ENCODE results near the gene TTC28.
A peak's percentile ranks its signal among the peaks of the same experiment; 100 is the strongest.
"Not testable (repeated sequence)": the region's sequence is repeated elsewhere in the genome, so short reads cannot be mapped to it uniquely, and the experiment has no call there.

The TTC28 gene

DNA sequence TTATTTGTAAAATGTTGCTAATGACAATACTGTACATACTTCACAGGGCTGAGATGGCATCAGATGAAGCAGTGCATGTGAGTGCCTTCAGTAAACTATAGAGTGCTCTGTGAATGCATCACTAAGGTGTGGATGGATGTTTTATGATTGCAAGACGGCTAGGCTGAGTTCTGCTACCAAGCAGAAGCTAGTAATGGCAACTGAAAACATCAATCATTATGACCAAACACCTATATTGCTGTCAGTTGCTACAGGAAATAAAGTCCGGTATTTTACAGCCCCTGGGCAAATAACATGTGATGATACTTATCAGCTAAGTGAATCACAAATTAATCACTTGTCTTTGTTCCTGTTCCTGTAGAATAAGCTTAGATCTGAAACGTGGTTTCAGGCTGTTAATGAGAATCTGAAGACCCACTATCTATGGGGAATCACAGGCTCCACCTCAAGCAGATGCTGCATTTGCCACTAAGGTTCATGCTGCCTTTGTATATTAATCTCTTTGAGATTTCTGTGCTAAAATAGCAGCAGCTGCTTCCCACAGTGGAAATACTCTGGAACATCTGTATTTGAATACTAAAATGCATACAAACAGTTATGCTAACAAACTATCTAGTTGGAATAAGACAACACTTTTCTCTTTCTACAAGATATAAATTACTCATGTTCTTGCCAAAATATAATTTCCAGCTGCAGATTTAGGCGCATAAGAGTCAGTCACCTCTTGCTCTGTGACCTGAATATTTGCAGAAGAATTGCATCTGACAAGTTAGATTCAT is 506.6 kb downstream of the TTC28 start:
- DNase-seq, result peak in 2 of 3 experiments; percentile 39 to 78

GRCh38 chr22:28171712-28172111 is 507.9 kb downstream of the TTC28 start:
- no peak for DNase-seq

GRCh38 chr22:28171115-28171514 is 508.5 kb downstream of the TTC28 start:
- no peak for DNase-seq

- not testable (repeated sequence) for DNase-seq
These were observed 510.3 kb downstream of the TTC28 start for GRCh38 chr22:28169314-28169713.

DNA sequence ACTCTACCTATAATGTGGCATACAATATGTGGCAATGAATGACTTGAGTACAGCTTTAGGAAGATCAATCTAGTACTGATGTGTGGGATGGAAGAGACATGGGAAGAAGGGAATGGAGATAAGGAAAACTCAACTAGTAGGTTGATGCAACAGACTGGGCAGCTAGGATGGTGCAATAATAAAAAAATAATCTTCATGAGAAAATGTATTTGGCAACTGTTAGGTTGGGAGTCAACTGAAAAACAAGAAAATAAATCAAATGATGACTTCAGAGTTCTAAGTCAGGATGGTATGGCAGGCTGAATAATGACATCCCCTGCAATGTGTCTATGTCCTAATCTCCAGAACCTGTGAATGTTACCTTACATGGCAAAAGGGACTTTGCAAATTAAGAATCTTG is 523.8 kb downstream of the TTC28 start:
- no peak for DNase-seq

DNA sequence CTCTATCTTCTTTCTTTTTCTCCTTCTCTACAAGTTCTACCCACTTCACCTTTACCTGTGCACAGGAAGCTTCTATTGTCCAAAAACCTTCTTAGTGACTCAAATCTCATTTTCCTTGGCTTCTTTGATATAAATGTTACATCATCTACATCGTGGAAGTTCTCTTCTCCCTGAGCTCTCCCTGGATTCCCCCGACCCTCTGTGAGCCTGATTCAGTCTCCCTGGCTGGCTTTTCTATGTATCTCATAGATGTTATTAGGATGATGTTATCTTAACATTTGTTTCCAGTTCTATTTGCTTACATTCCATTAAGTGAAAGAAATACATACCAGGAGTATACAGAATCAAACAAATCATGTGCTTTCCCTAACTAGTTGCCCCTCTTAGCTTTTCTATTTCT is 524.8 kb downstream of the TTC28 start:
- no peak for DNase-seq

DNA sequence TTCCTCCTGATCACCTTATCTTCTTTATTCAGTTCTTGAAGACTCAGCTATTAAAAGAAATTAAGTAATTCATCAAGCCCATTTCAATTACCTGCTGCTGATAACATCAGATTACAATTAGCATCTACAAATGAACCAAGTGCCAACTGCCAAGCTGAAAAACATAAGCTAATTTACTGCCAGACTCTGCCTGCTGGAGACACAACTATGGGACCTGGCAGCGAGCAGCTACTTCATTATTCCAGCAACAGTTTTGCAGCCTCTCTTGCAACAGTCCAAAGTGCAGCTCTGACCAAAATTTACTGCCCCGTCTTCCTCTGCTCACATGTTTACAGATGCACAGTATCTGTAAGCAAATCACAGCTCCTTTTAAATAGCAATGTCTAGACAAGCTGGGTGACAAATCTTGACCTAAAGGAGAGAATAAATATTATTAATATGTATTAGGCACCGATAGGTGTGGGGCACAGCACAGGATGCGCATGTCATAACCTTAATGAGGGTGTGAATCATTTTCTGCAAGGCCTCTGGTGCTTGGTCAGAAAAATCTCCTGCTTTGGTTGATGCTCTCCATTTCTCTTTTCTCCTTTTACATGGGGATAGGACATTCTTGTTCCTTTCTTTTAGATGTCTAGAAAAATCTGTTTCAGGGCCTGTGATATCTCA is 528.4 kb downstream of the TTC28 start:
- DNase-seq, result peak in 1 of 3 experiments; percentile 12

- no peak for DNase-seq
These were observed 530.7 kb downstream of the TTC28 start for GRCh38 chr22:28148816-28149465.

GRCh38 chr22:28147401-28147800 is 532.2 kb downstream of the TTC28 start:
- DNase-seq, result no peak

- DNase-seq, result peak in 1 of 3 experiments; percentile 50
These were observed 533.0 kb downstream of the TTC28 start for GRCh38 chr22:28146401-28147314.

DNA sequence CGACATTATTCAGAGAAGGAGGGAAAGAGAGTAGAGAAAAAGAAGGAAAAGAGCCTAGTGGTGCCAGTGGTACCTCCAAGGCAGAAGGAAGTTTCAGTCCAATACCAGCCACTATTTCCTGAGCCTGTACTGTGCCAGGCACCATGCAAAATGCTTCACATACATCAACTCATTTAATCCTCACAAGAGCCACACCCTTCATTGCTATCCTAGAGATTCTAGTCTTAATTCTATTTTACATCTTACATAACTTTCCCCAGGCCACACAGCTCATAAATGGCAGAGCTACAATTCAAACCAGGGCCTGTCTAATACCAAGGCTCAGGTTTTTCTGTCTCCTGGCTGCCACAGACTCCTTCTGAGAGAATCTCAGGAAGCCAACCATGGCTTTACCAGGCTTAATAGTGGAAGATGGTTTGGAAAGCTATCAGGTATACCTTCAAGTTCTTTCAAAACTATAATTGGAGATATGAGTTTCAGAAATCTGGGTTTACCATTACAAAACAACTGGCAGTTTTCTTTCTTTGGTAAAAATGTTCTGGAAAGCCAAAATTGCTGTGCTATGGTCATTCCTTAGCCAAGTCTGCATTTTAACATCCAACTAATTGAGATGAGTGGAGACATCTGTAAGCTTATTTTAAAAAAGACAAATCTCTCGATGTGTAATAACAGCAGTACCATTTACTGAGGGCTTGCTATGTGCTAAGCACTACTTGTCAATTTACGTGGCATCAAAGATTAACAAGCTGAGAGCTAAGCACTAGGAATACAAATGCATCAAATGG is 535.5 kb downstream of the TTC28 start:
- no peak for DNase-seq

GRCh38 chr22:28143241-28143865 is 536.3 kb downstream of the TTC28 start:
- no peak for DNase-seq

GRCh38 chr22:28142361-28142961 is 537.2 kb downstream of the TTC28 start:
- no peak for DNase-seq

- no peak for DNase-seq
These were observed 538.0 kb downstream of the TTC28 start for GRCh38 chr22:28141614-28142013.

DNA sequence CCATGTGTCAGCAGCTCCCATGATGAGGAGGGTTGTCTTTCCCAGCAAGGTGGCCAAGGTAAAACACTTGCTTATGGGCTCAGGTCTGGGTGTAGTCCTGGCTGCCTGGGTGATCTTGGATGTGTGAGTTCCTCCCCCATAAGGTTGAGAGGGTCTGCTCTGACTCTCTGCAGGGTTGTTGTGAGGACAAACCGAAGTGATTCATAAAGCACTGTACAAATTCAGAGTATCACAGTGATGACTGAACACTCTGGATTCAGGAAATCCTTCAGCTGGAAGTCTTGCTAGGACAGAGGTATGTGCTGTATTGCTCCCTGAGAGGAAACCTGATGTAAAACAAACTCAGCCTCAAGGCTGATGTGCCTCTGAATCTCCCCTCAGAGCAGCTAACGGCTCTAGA is 539.7 kb downstream of the TTC28 start:
- no peak for DNase-seq

DNA sequence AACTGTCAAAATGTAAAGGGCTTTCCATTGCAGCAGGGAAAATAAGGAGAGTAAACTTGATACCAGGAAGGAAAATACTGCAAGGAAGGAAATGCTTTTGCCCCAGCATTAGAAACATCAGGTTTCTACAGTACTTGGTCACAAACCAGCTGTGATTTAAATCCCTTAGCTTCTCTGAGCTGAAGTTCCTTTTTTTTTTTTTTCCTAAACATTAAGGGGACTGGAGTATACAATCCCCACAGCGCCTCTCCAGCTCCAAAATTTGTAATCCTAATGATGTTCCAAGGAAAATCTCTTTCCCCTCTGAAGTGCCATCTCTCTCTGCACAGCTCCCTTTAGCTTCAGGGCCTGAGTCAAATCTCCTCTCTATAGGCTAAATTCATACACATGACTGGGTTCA is 540.1 kb downstream of the TTC28 start:
- DNase-seq, result no peak

- DNase-seq, result no peak
These were observed 542.6 kb downstream of the TTC28 start for GRCh38 chr22:28137036-28137435.

DNA sequence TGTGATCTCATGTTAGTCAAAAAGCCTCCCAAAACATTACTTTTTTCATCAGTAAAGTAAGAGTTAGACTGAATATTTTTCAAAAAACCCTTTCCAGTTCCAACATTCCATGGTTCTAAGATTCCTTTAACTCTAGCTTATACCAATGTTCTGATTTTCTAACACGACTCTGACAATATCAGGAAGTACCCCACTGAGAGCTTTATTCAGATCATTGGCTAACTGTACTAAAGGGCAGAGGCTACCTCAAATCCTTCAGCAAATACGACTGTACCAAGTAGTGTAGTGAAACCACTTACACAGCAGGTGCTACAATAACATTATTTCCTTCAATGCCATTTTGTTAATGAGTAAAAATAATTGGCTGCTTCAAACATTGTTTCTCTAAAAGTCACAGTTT is 547.2 kb downstream of the TTC28 start:
- DNase-seq, result no peak

- DNase-seq, result peak in 1 of 3 experiments; percentile 15
These were observed 550.2 kb downstream of the TTC28 start for GRCh38 chr22:28129319-28129962.

DNA sequence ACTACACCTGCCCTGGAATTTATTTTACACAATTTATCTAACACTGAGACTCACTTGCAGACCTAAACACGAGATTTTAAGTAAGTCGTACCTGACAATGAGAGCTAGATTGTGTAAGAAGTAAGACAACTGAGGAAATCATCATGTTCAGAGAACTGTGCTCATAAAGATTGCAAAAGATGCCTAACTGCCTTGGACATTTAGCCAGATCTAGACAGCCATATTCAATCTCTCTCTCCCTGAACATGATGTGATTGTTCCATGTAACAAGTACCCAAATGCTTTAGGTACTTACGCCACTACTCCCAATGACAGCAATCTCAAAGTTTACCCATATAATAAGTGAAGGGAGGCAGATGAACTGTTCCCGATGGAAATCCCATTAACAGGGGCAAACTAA is 550.8 kb downstream of the TTC28 start:
- no peak for DNase-seq

GRCh38 chr22:28125799-28126198 is 553.8 kb downstream of the TTC28 start:
- no peak for DNase-seq
